Measurements from ENCODE around the gene PPM1B.

DNA sequence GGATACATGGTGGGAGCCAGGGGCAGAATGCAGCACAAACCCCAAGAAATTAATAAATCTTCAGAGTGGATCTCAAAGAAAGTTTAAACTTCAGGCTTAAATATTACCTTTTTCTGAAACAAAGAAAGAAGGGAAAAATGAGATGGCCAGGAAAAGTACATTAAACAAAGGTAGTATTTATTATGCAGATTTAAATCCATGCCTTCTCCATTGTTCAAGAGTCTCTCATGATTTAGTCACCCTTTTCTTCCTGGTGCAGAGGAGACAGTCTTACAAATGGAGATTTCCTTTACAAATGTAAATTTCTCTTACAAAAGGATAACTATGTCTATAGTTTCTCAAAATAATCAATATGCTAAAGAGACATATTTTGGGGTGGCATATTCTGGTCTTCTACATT, 33.4 kb upstream of the PPM1B start:
- TF ChIP-seq CTCF (IDR thresholded peaks at IDR 0.05) (no peak), POLR2A (IDR thresholded peaks at IDR 0.05) (no peak)
